OCI-LY7 (cell line): ENCODE measurements around the gene FSIP1.

Source experiments
- CTCF ChIP-seq: fragments of 200-600 bp; sonication (generic); conservative IDR thresholded peaks from 2 replicates; pipeline ENCODE4 v1.5.1; 2014; ENCODE audit warnings: mild to moderate bottlenecking, antibody characterized with exemption, low read length, moderate library complexity, mixed read lengths
- EZH2phosphoT487 ChIP-seq: fragments of 200-600 bp; sonication (generic); IDR thresholded peaks from 2 replicates; pipeline ENCODE4 v1.6.1; 2018; ENCODE audit warnings: low read depth, borderline replicate concordance, mild to moderate bottlenecking, mixed run types, antibody characterized with exemption, low read length, moderate library complexity, mixed read lengths

GRCh38 chr15:39649757-39650156 is 132.9 kb downstream of the FSIP1 start:
- TF ChIP-seq CTCF: no peak
- TF ChIP-seq EZH2phosphoT487: no peak
